PFSK-1 (cell line): ENCODE data around the gene SCAF1.
A peak's percentile ranks its signal among the peaks of the same experiment; 100 is the strongest.

Source experiments
- FOXP2 ChIP-seq: optimal IDR thresholded peaks from 2 replicates; pipeline ENCODE3; 2011; ENCODE audit warnings: borderline replicate concordance, control low read depth, inconsistent platforms; ENCODE audit not compliant: insufficient read depth; ENCODE audit errors: extremely low read length, extremely low read depth
- POLR2AphosphoS5 ChIP-seq: IDR thresholded peaks from 2 replicates; pipeline ENCODE4 v1.6.1; 2012; ENCODE audit warnings: low read depth, mild to moderate bottlenecking, control low read depth, low read length, moderate library complexity
- REST ChIP-seq, 2 experiments: IDR thresholded peaks; 2 replicates each; pipeline versions ENCODE4 v1.6.1 to v1.8.0; 2011 to 2012; ENCODE audit warnings: low read depth in 2 of 2, low read length in 2 of 2, control low read depth in 1 of 2, inconsistent platforms in 1 of 2, mild to moderate bottlenecking in 1 of 2, moderate library complexity in 1 of 2; ENCODE audit not compliant: insufficient read depth in 1 of 2
- SIN3A ChIP-seq: IDR thresholded peaks from 2 replicates; pipeline ENCODE4 v1.6.1; 2012; ENCODE audit warnings: mild to moderate bottlenecking, low read length, moderate library complexity, borderline replicate concordance; ENCODE audit not compliant: insufficient read depth
- TAF1 ChIP-seq: IDR thresholded peaks from 2 replicates; pipeline ENCODE4 v1.6.1; 2012; ENCODE audit warnings: low read length, control low read depth, borderline replicate concordance; ENCODE audit not compliant: insufficient read depth

The SCAF1 gene

GRCh38 chr19:49631610-49632192 is 10.3 kb upstream of the SCAF1 start:
- TF ChIP-seq FOXP2 (no peak), POLR2AphosphoS5 (0 out of 2 replicates have a peak, but pooled peaks have one; percentile 37), TAF1 (no peak), REST (IDR thresholded peaks at IDR 0.05; ENCODE audit: insufficient read depth in 1 of 2, low read depth in 2 of 2, low read length in 2 of 2) (no peak), SIN3A (no peak)

- TF ChIP-seq REST (IDR thresholded peaks at IDR 0.05; ENCODE audit: insufficient read depth in 1 of 2, low read depth in 2 of 2, low read length in 2 of 2) (no peak), FOXP2 (no peak), TAF1 (no peak), SIN3A (no peak), POLR2AphosphoS5 (no peak)
These were observed 9.4 kb upstream of the SCAF1 start for GRCh38 chr19:49632576-49632975.

GRCh38 chr19:49635530-49636232 is 6.3 kb upstream of the SCAF1 start:
- TF ChIP-seq FOXP2, result no peak
- no peak for TF ChIP-seq SIN3A

- TF ChIP-seq REST (IDR thresholded peaks at IDR 0.05; ENCODE audit: insufficient read depth in 1 of 2, low read depth in 2 of 2, low read length in 2 of 2) (no peak), FOXP2 (no peak), POLR2AphosphoS5 (no peak), TAF1 (no peak), SIN3A (no peak)
These were observed 5.6 kb upstream of the SCAF1 start for GRCh38 chr19:49636233-49636932.

- TF ChIP-seq POLR2AphosphoS5 (no peak; the same call in 1 of the 2 replicates), FOXP2 (peak; percentile 71), SIN3A (no peak), TAF1 (0 out of 2 replicates have a peak, but pooled peaks have one; percentile 23), REST (IDR thresholded peaks at IDR 0.05; ENCODE audit: insufficient read depth in 1 of 2, low read depth in 2 of 2, low read length in 2 of 2) (no peak)
These were observed 3.9 kb upstream of the SCAF1 start for GRCh38 chr19:49637821-49638738.
